Muscle of arm (tissue), 14 donors: ENCODE data around the gene GFI1. TPM values are rescaled to one million over a fixed set of nuclear protein-coding genes. Genes with fewer than 3 reads are reported as not detected.
"Not testable (repeated sequence)": the region's sequence is repeated elsewhere in the genome, so short reads cannot be mapped to it uniquely, and the experiment has no call there.

Source experiments
- DNase-seq: peaks from one replicate; pipeline ENCODE4 v3.0.0-alpha.2; 2013
- long read RNA-seq, 11 donors: transcript quantifications; one replicate each; lab custom pipeline, GENCODE V29; 2026
- polyA plus RNA-seq, 12 donors: library from polyadenylated mRNA; unstranded; fragments of 120-200 nt; gene quantifications; one replicate each; pipeline ENCODE4 v1.2.1, GENCODE V29; 2013; ENCODE audit not compliant: insufficient read length in 12 of 12

Gene GFI1
- under 1 TPM in 10 of 12 donors, not detected in 2; 0.14 to 0.65 (median 0.28) TPM for polyA plus RNA-seq
- long read RNA-seq, donor 1, partial matches to known transcripts, result 0 of 1 reads
- long read RNA-seq, donor 1, other reads (novel, unspliced or antisense), result 0 of 1 reads
- long read RNA-seq, donor 2, result 0 reads
- long read RNA-seq, donor 3, result 0 reads
- long read RNA-seq, donor 4, result 0 reads
- long read RNA-seq, donor 5, result 0 reads
- long read RNA-seq, donor 6, result 0 reads
- long read RNA-seq, donor 7, result 0 reads
- long read RNA-seq, donor 8, result 0 reads
- long read RNA-seq, donor 9, result 0 reads
- long read RNA-seq, donor 10, result 0 reads
- long read RNA-seq, donor 11, result 0 reads

DNA sequence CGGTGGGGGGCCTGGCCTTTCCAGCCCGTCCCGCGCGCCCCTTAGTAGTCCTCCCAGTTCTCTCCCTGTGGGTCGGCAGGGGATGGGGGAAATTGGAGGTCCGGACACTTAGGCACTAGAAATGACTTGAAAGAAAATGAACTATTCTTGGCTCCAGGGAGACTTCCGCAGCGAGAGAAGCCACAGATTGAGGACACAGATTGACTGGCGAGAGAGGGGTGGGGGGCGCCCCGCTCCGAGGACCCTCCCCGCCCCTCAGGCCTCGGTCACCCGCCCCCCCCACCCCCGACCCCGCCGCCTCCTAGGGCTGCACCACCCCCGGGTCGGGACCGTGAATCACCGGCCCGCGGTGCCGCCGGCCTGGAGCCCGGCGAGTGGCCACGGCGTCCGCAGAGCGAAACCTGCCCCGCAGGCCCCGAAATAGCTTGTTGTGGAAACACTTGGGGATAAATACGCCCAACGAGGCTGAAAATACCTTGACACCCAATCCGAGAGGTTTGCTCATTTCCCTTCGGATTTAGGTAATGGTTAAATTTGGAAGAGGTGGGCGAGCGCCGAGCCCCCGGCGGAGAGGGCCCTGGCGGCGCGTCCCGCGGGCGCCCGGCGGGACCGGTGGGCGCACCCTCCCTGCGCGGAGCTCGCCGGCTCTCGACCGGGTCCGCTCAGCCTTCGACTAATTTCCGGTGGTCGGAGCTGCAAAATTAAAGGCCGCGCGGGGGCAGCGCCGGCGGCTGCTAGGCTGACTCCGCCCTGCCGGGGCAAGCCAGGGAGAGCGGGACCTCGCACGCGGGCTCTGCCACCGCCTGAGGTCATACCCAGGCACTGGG, at the start of gene GFI1:
Gene GFI1 (minus strand): TSS at position 675 of the 827 bp plus-strand sequence. CDS start 3,438 bp downstream, outside the sequence.
- DNase-seq, result no peak

DNA sequence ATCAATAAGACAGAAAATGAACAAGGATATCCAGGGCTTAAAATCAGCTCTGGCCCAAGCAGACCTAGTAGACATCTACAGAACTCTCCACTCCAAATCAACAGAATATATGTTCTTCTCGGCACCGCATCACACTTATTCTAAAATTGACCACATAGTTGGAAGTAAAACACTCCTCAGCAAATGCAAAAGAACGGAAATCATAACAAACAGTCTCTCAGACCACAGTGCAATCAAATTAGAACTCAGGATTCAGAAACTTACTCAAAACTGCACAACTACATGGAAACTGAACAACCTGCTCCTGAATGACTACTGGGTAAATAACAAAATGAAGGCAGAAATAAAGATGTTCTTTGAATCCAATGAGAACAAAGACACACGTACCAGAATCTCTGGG, 45.6 kb upstream of the GFI1 start:
- DNase-seq, result not testable (repeated sequence)

GRCh38 chr1:92531939-92532338, 45.2 kb upstream of the GFI1 start:
- DNase-seq, result not testable (repeated sequence)

GRCh38 chr1:92527670-92528069, 40.9 kb upstream of the GFI1 start:
- DNase-seq, result no peak

DNA sequence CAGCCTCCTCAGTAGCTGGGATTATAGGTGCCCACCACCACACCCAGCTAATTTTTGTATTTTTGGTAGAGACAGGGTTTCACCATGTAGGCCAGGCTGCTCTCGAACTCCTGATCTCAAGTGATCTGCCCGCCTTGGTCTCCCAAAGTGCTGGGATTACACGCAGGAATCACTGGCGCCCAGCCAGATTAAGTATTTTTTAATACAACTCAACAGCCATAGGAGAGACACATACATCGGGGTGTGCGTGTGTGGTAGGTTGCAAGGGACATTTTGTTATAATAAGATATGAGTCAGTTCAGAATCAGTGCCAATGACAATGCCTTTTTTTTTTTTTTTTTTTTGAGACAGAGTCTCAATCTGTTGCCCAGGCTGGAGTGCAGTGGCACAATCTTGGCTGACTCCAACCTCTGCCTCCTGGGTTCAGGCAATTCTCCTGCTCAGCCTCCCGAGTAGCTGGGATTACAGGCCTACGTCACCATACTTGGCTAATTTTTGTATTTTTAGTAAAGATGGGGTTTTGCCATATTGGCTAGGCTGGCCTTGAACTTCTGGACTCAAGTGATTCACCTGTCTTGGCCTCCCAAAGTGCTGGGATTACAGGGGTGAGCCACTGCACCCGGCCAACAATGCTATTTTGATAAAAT, 38.3 kb upstream of the GFI1 start:
- not testable (repeated sequence) for DNase-seq

GRCh38 chr1:92519043-92519442, 32.3 kb upstream of the GFI1 start:
- DNase-seq, result no peak

DNA sequence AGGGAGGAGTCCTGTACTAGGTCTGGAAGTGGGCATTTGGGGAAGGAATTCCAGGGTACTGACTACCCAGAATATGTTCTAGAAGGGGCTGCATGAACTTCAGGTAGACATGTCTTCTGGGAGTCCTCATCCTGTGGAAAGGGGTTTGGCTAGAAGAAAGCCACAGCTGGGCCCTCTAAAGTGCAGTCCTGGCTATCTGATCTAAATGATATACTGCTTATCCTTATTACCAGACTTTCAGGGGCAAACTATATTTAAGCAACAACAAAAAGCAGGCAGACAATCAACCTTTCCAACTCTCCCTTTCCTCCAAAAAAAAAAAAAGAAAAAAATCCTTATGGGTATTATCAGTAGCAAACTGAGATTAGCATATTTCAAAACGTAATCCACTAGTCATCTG, 29.8 kb upstream of the GFI1 start:
- DNase-seq, result no peak

GRCh38 chr1:92515796-92516201, 29.1 kb upstream of the GFI1 start:
- DNase-seq, result no peak

DNA sequence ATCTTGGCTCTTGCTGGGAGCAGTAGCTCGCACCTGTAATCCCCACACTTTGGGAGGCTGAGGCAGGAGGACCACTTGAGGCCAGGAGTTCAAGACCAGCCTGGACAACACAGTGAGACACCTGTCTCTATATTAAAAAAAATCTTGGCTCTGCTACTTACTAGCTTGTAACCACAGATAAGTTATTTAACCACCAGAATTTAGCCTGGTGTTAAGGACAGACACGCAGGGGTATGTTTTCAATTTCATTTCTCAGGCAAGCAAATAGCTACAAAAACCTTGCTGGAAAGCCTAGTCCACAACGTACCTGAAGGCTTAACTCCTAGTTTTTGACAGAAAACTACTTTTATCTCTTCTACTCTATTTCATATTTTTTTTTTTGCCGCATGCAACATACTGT, 24.8 kb upstream of the GFI1 start:
- no peak for DNase-seq

GRCh38 chr1:92509619-92510018, 22.9 kb upstream of the GFI1 start:
- DNase-seq, result no peak

DNA sequence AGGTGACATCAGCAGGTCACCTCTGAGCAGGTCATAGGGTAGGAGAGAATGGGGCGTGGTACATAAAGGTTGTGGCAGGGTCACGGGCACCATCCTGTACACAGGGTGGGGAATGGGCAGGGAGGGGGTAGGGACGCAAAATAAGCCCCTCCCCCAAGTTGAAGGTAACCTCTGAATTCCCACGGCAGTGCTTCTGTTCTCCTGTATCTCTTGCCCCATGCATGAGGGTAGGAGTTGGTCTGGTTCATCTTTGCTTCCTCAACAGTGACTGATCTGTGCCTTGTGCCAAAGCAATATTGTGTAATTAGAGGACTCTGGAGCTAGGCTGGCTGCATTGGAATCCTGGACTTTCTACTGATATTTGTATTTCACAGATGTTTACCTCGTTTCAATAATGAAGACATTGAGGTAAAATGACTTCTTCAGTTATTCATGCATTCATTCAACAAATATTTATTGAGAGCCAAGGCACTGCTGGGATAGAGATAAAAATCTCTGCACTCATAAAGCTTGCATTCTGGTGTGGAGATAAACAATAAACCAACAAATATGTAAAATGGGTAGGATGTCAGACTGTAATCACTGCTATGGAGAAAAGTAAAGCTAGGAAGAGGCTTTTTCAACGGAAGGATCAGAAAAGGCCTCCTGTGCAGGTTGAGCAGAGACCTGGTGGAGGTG, 18.4 kb upstream of the GFI1 start:
- DNase-seq, result no peak

GRCh38 chr1:92504291-92505014, 17.7 kb upstream of the GFI1 start:
- no peak for DNase-seq

GRCh38 chr1:92503926-92504285, 17.2 kb upstream of the GFI1 start:
- no peak for DNase-seq

DNA sequence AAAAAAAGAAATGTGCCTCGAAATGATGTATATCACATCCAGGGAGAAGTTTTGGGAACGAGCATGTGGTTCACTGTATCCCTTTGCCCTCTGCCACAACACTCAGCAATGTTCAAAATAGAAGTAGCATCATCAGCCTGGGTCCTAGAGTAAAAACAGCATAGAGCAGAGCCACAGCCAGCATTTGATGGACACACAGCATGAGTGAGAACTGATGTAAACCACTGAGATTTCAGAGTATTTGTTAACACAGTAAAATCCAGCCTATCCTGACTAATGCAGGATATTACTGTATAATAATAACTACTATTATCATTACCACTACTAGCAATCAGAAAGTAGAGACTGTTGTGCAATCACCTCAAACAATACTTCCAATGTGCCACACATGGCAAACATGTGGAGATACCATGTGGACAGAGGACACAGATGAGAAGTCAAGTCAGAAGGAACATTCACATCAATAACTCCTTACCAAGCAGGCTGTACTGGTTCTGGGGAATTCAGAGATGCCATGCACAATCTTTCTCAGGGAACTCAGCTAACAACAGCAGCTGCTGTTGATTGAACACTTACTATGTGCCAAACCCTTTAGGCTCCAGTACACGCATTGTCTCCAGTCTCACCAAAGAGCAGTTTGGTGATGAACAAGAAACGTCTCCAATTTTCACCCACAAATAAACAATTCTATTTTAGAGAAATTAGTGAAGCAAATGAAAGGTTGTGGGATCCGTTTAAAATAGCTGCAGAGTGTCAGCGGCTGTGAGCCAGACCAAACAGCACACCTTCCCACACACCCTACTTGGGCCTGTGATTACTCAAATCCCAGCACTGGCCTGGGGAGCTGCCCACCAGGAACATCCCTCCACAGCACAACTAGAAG, 16.6 kb upstream of the GFI1 start:
- no peak for DNase-seq

- no peak for DNase-seq
These were observed 15.5 kb upstream of the GFI1 start for GRCh38 chr1:92502247-92502646.

DNA sequence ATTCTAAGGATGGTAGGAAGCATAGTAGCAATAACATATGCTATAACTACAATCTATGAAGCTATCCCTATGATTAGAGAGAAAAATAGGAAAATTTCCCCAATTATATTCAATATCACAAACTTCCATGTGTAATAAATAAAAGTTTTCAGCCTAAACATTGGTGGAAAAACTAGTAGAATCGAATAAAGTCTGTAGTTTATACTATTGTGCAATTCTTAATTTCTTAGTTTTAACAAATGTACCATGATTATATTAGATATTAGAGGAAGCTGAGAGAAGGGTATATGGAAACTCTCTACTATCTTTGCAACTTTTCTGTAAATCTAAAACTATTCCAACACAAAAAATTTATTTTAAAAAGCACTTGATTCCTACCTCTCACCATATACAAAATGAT, 13.8 kb upstream of the GFI1 start:
- DNase-seq, result no peak

DNA sequence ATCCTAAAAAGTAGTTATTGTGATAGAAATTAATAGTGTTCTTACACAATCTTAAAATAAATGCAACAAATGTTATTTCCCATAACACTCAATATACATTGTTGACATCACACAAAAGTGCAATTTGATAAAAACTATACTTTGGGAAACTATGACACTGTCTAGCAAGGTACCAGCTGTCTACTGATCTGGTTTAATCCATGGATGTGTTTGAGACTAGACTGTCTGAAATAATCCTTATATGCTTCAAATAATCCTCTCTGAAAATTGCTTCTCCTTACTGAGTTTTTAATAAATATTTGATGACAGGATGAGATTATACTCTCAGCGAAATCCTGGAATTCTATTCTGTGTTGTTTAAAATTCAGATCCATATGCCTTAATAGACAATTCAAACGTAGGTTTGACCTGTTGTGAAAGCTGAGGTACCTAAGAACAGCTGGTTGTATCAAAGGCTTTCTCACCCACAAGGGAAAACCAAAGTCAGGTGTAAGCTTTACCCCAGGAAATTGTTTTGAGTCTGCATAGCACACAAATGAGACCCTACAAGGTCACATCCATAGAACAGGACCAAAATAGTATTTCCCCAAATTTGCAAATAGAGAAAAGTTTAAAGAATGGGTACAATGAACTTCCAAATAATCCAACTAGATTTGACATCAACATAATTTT, 8.8 kb upstream of the GFI1 start:
- no peak for DNase-seq

- no peak for DNase-seq
These were observed 7.9 kb upstream of the GFI1 start for GRCh38 chr1:92494485-92495141.

GRCh38 chr1:92493139-92493538, 6.4 kb upstream of the GFI1 start:
- DNase-seq, result no peak
